Breast epithelium (tissue), 4 donors: ENCODE data around the gene DAPK2. TPM values are rescaled to one million over a fixed set of nuclear protein-coding genes. Genes with fewer than 3 reads are reported as not detected.

ENCODE experiments used
- DNase-seq, 2 donors: peaks; one replicate each; pipeline ENCODE4 v3.0.0-alpha.2; 2019; ENCODE audit warnings: low spot score in 2 of 2
- H3K27ac ChIP-seq, 2 donors: fragments of 200-600 bp; sonication (generic) in 1 of 2; one replicate each; pipeline ENCODE4 v1.5.1; 2016 to 2019; ENCODE audit warnings: mild to moderate bottlenecking in 1 of 2
- H3K27me3 ChIP-seq, 2 donors: fragments of 200-600 bp; sonication (generic) in 1 of 2; one replicate each; pipeline versions ENCODE4 v1.5.1 to v1.6.0; 2017 to 2019; ENCODE audit warnings: control low read depth in 1 of 2, mild to moderate bottlenecking in 1 of 2
- H3K36me3 ChIP-seq: fragments of 200-600 bp; one replicate; pipeline ENCODE4 v1.5.1; 2019
- H3K4me1 ChIP-seq, 2 donors: fragments of 200-600 bp; sonication (generic); one replicate each; pipeline ENCODE4 v1.5.1; 2016 to 2019; ENCODE audit warnings: control low read depth in 1 of 2
- H3K4me3 ChIP-seq, 3 donors: fragments of 200-600 bp; sonication (generic); 1 replicate in 2 of 3; 2 replicates in 1 of 3; pipeline ENCODE4 v1.5.1; 2016 to 2019; ENCODE audit warnings: mild to moderate bottlenecking in 3 of 3, moderate library complexity in 2 of 3
- H3K9me3 ChIP-seq, 2 donors: fragments of 200-600 bp; sonication (generic) in 1 of 2; one replicate each; pipeline ENCODE4 v1.5.1; 2016 to 2019; ENCODE audit warnings: control low read depth in 1 of 2
- CTCF ChIP-seq, 3 donors: fragments of 450-650 bp; IDR thresholded peaks; one replicate each; pipeline ENCODE4 v1.5.1; 2016 to 2017; ENCODE audit warnings: antibody characterized with exemption in 3 of 3, mild to moderate bottlenecking in 3 of 3, moderate library complexity in 3 of 3
- POLR2A ChIP-seq: fragments of 450-650 bp; IDR thresholded peaks from one replicate; pipeline ENCODE4 v1.6.1; 2016; ENCODE audit warnings: antibody characterized with exemption, mild to moderate bottlenecking, moderate library complexity
- POLR2AphosphoS5 ChIP-seq, 3 donors: sonication (generic); formaldehyde crosslinking; IDR thresholded peaks; one replicate each; pipeline ENCODE4 v1.6.1; 2017; ENCODE audit warnings: antibody characterized with exemption in 3 of 3
- intact Hi-C: fragments of 100-400 bp; cut with DNase I; formaldehyde crosslinking; loops from one replicate; pipeline ENCODE4 v1.15.1; 2023; ENCODE audit warnings: low total_unique reads
- total RNA-seq, 3 donors: library from RNA; depleted of rRNA; stranded (reverse); fragments of >200 nt; gene quantifications; one replicate each; pipeline ENCODE4 v1.1.0, GENCODE V29; 2016

DAPK2 gene
- total RNA-seq, 3 donors from 2014 or later: 23.6 to 37.3 (median 29.6) TPM

GRCh38 chr15:64017591-64018163 is 28.6 kb downstream of the DAPK2 start:
- peak overlapping the region; percentile 77 to 86 for H3K27ac ChIP-seq
- intact Hi-C loops: no loop called here
- no peaks in the 10 kb centered on the region for H3K9me3 ChIP-seq
- H3K4me3 ChIP-seq: no peak overlapping the region
- no peaks in the 10 kb centered on the region for H3K36me3 ChIP-seq
- no peak for TF ChIP-seq POLR2A
- TF ChIP-seq POLR2AphosphoS5 (IDR thresholded peaks at IDR 0.05): no peak
- TF ChIP-seq CTCF (IDR thresholded peaks at IDR 0.05): no peak
- peak in 1 of 2 donors; percentile 55 for DNase-seq
- H3K27me3 ChIP-seq: no peaks in the 10 kb centered on the region
- peaks cover 3 to 21% of the 10 kb centered on the region in 2 donors for H3K4me1 ChIP-seq

GRCh38 chr15:64017082-64017588 is 29.1 kb downstream of the DAPK2 start:
- Histone ChIP-seq H3K4me3 (no peak overlapping the region), H3K4me1 (peaks cover 3 to 21% of the 10 kb centered on the region in 2 donors), H3K9me3 (no peaks in the 10 kb centered on the region), H3K27ac (peak overlapping the region; percentile 77 to 86), H3K36me3 (no peaks in the 10 kb centered on the region), H3K27me3 (no peaks in the 10 kb centered on the region)
- no peak for DNase-seq
- TF ChIP-seq CTCF (IDR thresholded peaks at IDR 0.05) (no peak), POLR2A (no peak), POLR2AphosphoS5 (IDR thresholded peaks at IDR 0.05) (no peak)
- intact Hi-C loops: no loop called here

- Histone ChIP-seq H3K4me1 (peaks cover 3 to 21% of the 10 kb centered on the region in 2 donors), H3K9me3 (no peaks in the 10 kb centered on the region), H3K4me3 (no peak overlapping the region), H3K36me3 (no peaks in the 10 kb centered on the region), H3K27ac (no peak overlapping the region), H3K27me3 (no peaks in the 10 kb centered on the region)
- intact Hi-C loops: no loop called here
- TF ChIP-seq POLR2A (no peak), POLR2AphosphoS5 (IDR thresholded peaks at IDR 0.05) (no peak), CTCF (IDR thresholded peaks at IDR 0.05) (no peak)
- DNase-seq: no peak
Measured at GRCh38 chr15:64016257-64016656, 30.0 kb downstream of the DAPK2 start.

GRCh38 chr15:64014995-64015394 is 31.3 kb downstream of the DAPK2 start:
- Histone ChIP-seq H3K36me3 (no peaks in the 10 kb centered on the region), H3K27ac (peak overlapping the region in 1 of 2 donors; percentile 38), H3K4me3 (no peak overlapping the region), H3K27me3 (no peaks in the 10 kb centered on the region), H3K4me1 (peaks cover 3 to 28% of the 10 kb centered on the region in 2 donors), H3K9me3 (no peaks in the 10 kb centered on the region)
- intact Hi-C loops: no loop called here
- DNase-seq: peak in 1 of 2 donors; percentile 70
- TF ChIP-seq POLR2A (no peak), POLR2AphosphoS5 (IDR thresholded peaks at IDR 0.05) (no peak), CTCF (IDR thresholded peaks at IDR 0.05) (no peak)

- intact Hi-C loops: no loop called here
- no peak for DNase-seq
- Histone ChIP-seq H3K4me3 (no peak overlapping the region), H3K27ac (peak overlapping the region in 1 of 2 donors; percentile 31), H3K9me3 (no peaks in the 10 kb centered on the region), H3K36me3 (no peaks in the 10 kb centered on the region), H3K4me1 (peaks cover 3 to 32% of the 10 kb centered on the region in 2 donors), H3K27me3 (no peaks in the 10 kb centered on the region)
- TF ChIP-seq POLR2A (no peak), CTCF (IDR thresholded peaks at IDR 0.05) (no peak), POLR2AphosphoS5 (IDR thresholded peaks at IDR 0.05) (no peak)
Measured at GRCh38 chr15:64013179-64014062, 32.9 kb downstream of the DAPK2 start.
